Inflammatory macrophage treated with lipopolysaccharide for 1 hour (primary cell): ENCODE results near the gene NEK4.

Experiments used
- DNase-seq, 2 donors: peaks; one replicate each; pipeline ENCODE4 v3.0.0-alpha.2; 2020 to 2022

NEK4 gene

DNA sequence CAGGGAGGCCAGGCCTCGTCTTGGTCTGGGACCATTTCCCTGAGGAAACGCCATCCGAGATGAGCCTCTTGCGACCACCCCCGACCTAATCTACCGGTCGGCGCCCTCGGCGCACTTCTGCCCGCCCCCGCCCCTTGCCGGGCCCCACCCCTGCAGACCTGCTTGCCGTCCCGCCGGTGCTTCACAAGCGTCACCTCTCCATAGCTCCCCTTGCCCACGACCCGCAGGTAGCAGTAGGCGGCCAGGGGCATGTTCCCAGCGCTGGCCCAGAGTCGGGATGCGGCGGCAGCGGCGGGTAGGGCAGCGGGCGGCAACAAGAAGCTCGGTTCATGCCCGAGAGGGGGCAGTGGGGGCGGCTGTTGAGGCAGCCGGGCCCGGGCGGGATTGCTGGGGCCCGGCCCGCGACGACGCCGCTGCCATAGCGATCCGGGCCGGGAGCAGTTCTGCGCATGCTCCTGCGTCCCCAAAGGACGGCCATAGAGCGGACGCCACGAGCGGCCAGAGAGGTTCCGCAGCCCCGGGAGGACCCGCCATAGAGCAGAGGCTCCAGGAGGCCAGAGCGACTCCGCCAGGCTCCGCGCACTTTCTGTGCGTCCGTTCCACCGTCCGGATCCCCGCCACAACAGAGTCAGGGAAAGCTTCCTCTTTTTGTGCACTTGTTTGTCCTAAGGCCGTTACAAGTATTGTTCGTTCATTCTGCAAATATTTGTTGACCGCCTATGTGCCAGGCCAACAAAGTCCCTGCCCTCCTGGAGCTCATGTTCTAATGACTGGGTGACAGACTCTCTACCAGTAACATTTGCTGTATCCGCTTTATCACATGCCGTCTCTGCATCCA, at the start of gene NEK4:
NEK4 (minus strand) TSS at position 445 of the 838 bp plus-strand sequence; CDS start at position 251, 194 bp downstream.
- peak; percentile 89 to 93 for DNase-seq

DNA sequence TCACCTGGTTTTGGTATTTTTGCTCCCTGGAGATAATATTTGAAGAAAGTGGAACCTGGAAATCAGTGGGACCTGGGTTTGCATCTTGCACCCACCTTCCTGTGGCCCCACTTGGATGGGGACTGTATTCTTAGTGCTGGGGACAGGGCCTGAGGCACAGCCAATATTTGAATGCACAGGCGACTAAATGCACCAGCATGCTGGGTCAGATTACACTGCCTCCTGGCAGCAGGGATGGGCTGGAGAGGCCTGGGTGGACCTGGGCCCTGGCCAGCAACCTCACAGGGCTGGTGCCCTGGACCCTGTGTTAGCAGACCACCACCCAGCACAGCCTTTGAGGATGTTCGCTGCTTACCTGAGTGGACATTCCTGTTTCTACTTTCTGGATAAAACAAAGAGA, 49.2 kb upstream of the NEK4 start:
- DNase-seq = no peak

DNA sequence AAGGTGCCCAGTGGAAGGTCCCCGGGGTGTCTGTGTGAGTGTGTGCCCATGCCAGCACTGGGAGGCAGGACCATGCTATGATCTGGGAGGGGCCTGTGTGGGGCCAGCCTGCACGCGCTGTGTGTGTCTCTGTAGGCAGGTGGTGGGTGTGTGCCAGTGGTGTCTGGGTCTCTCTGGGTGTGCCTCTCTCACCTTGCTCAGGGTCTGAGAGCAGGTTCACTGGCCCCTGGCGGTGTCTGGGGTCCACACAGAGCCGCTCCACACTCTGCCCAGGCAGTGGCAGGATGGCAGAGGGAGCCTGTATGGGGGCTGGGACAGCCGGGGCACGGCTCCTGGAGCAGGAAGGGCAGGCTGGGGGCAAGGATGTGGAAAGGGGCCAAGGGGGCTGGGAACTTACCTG, 47.1 kb upstream of the NEK4 start:
- no peak for DNase-seq

DNA sequence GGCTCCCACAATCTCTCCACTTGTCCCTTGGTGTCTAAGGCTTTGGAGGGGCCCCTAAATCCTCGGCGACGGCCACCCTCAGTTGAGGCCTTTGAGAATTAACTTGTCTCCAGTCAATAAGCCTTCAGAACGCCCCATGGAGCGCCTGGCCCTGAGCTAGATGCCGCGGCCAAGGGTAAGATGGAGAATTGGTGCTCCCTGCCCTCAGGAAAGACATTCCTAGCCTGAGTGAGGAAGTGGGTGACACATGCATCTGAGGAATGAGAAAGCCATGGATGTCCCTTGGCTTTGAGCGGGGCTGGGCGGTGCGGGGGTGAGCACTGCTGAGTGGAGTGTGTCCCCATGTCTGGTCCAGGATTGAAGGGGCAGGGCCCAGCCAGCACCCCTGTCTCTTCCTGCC, 46.5 kb upstream of the NEK4 start:
- DNase-seq = no peak

DNA sequence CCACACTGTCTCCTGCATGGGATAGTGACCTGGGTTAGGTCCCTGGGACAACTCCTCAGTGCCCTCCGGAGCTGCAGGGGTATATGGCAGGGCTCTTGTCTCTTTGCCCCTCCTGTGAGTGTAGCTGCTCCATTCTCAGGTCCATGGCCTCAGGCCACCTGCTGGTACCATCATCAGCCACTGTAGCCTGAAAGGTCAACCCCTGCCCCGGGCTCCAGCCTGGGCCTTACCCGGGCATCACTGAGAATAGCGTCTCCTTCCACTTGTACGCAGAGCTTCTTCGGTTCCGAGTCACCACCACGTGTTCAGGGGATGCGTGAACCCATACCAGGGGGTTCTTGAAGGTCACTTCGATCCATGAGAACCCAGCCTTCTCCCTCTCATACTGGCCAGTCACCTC, 45.9 kb upstream of the NEK4 start:
- no peak for DNase-seq

DNA sequence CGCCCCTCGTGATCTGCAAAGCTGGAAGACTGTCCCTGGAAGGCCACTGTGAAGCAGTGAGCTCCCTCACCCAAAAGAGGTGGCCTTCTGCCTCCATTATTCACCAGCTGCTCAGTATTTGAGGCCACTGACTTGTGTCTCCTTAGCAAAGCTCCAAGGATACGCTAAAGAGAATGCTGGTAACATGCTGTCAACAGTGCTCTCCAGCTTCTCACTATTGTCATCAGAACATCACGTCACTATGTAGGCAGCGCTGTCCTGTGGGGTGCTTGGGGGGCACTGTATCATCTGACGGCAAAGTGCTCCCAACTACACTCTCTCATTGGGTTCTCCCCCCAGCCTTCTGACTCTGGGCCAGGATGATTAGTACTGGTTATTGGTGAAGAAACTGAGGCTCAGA, 45.5 kb upstream of the NEK4 start:
- no peak for DNase-seq

DNA sequence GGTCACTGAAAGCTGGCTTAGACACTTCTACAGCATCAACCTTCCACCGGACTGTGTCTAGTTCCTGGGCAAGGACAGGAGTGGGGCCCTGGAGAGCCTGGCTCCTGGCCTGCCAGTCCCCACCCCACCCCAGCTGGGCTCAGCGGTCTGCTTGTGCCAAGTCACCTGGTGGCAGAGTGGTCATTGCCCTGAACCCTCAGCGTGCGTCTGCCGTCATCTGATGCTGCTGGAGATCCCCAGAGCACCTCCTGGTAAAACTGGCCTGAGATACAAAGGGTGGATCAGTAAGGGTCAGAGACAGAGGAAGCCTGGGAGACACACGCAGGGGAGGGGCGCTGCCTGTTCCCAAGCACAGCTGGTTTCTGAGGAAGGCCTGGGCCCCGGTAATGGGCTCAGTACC, 43.1 kb upstream of the NEK4 start:
- no peak for DNase-seq

DNA sequence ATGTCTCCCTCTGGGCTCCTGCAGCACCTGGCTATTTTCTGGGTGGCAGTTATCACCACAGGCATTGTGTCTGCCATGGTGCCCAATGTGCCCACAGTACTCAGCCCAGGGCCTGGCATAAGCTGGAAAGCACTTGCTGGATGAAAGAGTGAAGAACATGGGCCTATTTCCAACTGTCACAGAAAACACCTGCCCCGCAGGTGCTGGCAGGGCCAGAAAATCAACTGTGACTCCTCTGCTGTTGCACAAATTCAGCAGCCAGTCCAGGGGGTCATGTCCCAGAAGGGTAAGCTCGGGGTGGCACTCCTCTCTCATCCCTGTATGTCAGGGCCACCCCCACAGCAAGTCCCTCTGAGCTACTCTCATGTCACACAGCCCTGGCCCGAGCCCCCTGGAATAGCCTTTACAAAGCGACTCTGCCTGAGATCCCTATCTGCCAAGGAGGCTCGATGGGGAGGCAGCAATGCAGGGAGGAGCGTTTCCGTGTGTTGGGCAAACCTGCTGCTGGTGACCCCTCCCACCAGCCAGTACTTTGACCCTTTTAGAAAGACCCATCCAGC, 40.8 kb upstream of the NEK4 start:
- DNase-seq = no peak

DNA sequence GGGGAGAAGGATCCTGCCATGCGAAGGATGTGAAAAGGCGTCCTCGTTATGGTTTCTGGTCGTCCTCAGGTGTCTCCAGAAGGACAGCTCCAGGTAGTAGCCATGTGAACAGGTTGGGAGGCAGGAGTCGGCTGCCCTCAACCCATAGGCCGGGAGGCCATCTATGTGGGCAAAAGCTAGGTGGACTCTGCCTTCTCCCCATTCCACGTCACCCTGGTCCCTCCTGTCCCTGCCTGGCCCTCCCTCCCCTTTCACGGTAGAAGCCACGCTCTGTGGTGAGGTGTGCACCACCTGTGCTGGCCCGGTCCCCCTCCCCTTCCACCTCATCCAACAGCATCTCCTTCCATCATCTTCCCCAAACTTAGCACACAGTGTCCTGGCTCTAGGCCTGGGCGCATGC, 40.2 kb upstream of the NEK4 start:
- no peak for DNase-seq

DNA sequence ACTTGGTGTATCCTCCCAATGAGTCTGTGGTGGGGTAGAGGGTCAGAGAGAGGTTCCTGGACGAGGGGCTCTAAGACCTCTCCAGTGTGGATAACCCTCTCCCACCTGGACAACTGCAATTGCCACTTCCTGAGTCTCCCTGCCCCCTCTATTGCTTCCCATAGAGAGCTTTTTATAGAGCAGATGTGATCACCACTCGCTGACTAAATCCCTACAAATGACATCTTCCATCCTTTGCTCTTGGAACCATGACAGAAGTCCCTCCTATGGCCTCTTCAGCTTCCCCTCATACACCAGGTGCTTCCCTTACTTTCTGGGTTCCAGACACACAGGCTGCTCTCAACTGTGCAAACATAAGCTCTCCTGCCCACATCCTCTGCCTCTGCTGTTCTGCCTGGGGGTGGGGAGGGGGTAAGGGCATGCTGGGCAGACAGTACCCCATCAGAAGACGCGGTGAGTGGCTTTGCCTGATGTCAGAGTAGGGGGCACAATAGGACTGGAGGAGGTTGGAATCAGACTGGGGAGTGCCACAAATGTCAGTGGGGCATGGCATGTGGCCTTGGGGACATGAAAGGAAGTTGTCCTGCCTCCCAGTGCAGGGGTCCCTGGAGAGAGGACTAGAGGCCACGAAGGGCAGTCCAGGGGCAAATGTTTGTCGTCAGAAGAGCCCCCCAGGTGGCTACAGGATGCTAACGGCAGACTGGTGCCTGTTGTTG, 39.1 kb upstream of the NEK4 start:
- no peak for DNase-seq

DNA sequence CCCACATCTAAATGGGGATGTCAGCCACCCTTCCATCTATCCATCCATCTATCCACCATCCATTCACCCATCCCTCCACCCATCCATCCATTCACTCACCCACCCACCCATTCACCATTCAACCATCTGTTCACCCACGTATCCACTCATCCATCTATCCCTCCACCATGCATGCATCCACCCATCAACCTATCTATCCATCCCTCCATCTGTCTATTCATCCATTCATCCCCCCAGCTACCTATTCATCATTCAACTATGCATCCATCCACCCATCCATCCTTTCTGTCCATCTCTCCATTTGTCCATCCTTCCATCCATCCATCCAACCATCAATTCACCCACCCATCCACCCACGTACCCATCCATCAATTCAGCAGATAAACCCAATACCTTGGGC, 38.4 kb upstream of the NEK4 start:
- no peak for DNase-seq

DNA sequence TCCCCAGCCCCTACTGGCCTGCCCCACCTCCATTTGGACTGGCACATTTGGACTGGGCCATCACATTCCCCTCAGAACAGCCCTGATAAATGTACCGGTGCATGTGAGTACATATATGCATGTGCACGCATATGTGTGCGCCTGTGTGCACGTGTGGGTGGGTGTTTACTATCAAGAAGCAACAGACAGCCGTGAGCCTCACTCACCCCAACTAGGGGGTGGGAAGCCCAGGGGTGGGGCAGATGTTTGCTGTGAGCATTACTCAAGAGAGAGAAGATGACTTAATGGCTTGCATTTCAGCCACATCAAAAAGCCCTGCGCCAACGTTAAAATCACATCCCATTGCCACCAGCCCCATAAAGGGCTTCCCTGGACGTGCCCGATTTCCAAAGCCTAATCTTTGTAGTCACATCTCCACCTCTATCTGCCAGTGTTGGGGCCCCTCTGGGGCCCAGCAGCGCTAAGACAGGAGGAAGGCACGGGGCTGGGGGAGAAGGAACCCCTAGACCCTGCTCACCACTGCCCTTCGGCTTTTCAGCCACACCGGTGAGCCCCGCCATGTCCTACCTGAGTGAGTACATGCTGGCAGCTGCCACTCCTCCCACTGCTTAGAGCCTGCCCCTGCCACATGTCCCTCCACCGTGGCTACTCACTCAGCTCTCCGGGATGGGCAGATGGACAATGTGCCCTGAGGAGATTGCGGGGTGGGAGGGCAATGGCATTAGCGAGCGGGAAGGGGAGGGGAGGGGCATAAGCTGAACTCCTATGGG, 34.7 kb upstream of the NEK4 start:
- no peak for DNase-seq

DNA sequence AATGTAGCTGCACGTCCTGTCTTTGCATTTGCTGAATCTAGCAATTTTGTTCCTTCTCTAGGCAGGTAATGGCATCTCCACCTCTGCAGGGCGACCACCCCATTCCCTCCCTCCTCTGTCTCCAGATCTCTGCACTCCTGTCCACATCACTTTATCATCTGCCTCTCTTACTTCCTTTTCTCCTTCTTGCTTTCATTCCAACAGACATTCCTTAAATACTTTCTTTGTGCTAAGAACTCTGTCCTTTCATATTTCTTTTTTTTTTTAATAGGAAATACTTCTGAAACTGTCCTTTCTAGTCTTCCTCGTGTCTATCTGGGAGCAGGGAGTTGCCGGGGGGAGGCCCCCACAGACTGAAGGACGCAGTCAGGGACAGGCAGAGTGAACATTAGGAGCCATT, 31.1 kb upstream of the NEK4 start:
- DNase-seq = no peak

DNA sequence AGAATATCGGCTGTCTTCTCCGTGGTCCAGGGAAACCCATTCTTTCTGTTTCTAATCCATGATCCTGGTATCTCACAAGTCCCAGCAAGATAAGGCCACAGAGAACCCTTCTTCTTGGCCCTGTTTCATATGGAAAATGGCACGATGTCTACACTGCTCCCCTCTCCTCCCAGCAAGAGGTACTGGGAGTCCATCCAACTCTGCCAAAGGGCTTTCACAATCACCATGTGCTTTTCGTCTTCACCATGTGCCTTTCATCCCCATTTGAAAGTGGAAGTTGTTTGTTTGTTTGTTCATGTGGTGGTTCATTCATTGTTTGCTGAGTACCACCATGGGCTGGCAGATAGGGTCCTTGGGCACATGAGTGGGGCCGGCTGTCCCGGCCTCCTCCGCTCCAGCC, 29.3 kb upstream of the NEK4 start:
- no peak for DNase-seq

DNA sequence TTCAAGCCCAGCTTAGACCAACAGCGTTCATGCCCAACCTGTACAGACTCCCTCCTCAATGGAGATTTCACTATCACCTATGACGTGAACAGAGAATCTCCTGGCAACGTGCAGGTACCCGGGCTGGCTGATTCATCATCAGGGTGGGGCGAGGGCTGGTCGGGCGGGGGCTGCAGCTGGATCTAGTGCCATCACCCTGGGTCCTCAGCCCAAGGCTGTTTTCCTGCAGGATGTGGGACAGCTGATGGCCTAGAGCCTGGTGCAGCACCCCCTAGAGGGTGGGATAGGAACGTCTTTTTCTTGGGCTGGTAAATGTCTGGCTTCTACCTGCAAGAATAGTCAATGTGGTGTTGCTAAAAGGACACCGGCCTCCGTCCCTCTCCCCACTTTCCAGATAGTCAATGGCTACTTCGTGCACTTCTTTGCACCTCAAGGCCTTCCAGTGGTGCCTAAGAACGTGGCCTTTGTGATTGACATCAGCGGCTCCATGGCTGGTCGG, 28.3 kb upstream of the NEK4 start:
- peak; percentile 11 to 53 for DNase-seq

DNA sequence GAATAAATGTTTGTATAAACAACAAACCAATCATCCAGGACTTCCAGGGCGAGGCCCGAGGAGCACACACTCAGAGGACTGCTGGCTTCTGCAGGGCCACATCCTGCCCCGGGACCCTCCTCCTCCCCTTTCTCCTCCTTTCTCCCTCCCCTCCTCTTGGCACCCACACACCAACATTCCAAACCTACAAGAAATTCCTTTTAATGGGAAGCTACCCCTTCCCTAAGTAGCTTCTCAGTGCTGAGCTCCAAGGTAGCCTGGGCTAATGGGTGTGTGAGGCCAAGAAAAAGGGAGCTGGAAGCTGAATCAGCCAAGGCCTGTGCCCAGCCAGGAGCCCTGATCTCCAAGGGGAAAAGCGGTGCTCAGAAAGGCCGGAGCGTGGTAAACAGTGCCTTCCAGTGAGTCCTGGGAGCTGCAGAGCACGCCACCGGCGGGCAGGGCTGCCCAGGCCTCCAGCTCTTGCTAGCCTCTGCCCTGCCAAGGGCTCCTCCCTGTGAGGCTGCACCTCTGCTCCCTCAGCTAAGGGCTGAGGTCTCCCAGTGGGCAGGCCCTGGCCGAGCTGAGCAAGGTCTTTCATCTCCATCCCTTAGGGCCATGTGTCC, 27.7 kb upstream of the NEK4 start:
- no peak for DNase-seq

DNA sequence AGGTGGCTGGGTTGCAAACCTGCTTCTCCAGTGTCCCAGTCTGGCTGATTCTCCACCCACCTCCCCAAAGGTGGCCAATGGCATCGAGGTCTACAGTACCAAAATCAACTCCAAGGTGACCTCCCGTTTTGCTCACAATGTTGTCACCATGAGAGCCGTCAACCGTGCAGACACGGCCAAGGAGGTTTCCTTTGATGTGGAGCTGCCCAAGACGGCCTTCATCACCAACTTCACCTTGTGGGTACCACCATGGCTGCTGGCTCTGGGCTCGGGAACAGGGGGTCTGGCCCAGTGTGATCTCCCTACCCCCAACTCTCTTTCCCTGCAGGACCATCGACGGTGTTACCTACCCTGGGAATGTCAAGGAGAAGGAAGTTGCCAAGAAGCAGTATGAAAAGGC, 25.7 kb upstream of the NEK4 start:
- no peak for DNase-seq

DNA sequence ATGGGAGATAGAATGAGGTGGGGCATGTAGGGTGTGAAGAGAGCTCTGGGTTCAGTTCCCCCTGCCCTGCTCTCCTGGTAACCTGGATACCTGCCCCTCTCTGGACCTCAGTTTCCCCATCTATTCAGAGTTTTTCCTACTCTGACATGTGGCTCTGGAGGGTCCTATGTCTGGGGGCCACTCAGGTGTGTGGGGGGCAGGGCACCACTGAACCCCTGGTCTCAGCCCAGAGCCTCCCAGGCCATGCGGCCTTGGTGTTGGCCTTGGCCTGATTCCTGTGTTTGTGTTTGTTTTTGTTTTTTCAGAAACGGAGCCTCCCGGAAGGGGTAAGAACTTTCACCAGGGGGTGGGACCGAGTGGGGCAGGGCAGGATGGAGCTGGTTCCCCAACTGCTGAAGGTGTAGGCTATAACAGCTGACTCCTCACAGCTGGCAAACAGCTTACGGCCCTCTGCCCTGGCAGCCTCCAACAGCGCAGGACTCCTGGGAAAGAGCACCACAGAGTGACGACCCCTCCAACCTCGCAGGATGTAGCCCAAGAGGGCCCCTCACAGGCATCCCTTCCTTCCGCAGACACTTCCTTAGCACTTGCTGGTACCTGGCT, 24.7 kb upstream of the NEK4 start:
- DNase-seq = no peak

DNA sequence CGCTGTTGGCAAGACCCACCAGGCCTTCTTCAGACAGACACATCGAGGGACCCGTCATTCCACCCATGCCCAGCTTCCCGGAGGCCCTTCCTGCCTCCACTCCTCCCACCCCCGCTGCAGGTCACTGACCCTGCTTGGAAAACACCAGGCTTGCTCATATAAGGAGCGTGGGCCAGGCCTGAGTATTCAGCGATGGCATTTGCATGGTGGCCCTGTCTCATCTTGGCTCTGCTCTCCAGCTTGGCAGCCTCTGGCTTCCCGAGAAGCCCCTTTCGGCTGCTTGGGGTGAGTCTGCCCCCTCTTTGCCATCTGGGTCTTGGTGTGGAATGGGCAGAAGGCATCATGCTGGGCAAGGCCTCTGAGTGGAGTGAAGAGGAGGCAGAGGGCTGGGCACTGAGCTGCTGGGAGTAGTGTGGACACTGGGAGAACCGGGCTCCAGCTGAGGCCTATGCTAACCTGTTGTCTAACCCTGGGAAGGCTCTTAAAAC, 23.9 kb upstream of the NEK4 start, which contains the start of gene ITIH3:
ITIH3 (plus strand) TSS at position 185 of the 488 bp plus-strand sequence; CDS start at position 193, 8 bp downstream.
- no peak for DNase-seq

DNA sequence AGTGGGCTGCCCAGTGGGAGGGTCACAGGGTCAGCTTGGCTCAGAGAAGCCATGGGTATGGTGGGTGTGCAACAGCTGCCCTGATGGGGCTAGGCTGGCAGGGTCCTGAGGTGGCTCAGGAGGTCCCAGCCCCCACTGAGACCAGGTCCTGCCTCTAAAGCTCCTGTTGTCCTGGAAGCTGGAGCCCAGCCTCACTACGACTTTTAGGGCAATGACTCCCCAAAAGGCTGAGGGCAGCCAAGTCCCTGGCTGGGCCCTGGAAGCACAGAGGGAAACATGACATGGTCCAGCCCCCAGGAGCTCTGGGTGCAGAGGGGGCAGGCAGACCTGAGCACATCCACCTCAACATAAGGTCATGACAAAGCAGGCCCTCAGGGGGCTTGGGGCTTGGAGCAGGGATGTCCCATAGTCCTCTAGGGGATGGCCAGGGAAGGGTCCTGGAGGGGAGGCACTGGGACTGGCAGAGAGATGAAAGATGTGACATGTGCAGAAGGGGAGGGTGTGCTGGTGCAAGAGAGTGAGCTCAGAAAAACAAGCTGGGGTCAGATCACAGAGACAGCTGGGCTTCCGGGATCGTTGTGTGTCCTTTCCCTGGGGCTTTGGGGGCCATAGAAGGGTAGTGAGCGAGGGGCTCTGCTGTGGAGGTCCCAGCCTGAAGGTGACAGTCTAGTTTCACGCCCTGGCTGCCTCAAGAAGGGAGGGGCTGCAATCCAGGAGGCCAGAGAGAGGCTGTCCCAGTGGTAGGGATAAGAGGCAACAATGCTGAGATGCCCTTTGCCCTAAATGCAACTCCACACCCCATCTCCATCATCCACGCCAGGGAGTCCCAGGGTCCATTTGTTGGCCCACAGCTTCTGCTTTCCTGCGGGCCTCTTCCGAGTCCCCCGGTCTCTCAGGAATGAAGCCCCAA, 23.2 kb upstream of the NEK4 start:
- no peak for DNase-seq
